ENCODE measurements around the gene KCP. TPM values are rescaled to one million over a fixed set of nuclear protein-coding genes. Genes with fewer than 3 reads are reported as not detected.

Gene KCP
- total and polyA plus RNA-seq, 8 donors = 0.08 to 0.95 (median 0.35) TPM

DNA sequence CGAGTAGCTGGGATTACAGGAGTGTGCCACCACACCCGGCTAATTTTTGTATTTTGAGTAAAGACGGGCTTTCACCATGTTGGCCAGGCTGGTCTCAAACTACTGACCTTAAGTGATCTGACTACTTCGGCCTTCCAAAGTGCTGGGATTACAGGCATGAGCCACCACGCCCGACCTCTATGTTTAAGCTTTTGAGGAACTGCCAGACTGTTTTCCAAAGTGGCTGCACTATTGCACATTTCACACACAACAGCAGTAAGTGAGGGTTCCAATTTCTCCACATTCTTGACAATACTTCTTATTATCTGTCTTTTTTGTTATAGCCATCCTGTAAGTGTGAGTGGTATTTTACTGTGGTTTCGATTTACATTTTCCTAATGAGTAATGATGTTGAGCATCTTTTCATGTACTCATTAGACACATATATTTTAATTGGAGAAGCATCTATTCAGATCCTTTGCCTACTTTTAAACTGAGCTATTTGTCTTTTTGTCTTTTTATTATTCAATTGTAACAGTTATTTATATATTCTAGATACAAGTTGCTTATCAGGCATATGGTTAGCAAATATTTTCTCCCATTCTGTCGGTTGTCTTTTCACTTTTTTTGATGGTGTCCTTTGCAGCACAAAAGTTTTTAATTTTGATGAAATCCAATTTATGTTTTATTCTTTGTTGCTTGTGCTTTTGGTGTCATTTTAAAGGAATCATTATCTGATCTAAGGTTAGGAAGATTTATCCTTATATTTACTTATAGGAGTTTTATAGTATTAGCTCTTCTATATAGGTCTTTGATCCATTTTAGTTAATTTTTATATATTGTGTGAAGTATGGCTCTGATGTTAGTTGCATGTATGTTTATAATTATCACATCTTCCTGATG, 14.4 kb upstream of the KCP start:
- Histone ChIP-seq H3K9me3 (no peaks in the 10 kb centered on the region), H3K36me3 (no peaks in the 10 kb centered on the region), H3K27ac (no peak overlapping the region), H3K4me1 (no peaks in the 10 kb centered on the region), H3K27me3 (no peaks in the 10 kb centered on the region), H3K4me3 (no peak overlapping the region)
- TF ChIP-seq, protein P1, sequence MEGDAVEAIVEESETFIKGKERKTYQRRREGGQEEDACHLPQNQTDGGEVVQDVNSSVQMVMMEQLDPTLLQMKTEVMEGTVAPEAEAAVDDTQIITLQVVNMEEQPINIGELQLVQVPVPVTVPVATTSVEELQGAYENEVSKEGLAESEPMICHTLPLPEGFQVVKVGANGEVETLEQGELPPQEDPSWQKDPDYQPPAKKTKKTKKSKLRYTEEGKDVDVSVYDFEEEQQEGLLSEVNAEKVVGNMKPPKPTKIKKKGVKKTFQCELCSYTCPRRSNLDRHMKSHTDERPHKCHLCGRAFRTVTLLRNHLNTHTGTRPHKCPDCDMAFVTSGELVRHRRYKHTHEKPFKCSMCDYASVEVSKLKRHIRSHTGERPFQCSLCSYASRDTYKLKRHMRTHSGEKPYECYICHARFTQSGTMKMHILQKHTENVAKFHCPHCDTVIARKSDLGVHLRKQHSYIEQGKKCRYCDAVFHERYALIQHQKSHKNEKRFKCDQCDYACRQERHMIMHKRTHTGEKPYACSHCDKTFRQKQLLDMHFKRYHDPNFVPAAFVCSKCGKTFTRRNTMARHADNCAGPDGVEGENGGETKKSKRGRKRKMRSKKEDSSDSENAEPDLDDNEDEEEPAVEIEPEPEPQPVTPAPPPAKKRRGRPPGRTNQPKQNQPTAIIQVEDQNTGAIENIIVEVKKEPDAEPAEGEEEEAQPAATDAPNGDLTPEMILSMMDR (IDR thresholded peaks at IDR 0.05) = no peak
- FAIRE-seq (no peak), ATAC-seq (no peak), DNase-seq (no peak)
- WGBS, 2 donors = 69 to 73% methylated on average over 8 of the region's 8 CpGs
- intact Hi-C loops (cut with DNase I) = no loop called here

DNA sequence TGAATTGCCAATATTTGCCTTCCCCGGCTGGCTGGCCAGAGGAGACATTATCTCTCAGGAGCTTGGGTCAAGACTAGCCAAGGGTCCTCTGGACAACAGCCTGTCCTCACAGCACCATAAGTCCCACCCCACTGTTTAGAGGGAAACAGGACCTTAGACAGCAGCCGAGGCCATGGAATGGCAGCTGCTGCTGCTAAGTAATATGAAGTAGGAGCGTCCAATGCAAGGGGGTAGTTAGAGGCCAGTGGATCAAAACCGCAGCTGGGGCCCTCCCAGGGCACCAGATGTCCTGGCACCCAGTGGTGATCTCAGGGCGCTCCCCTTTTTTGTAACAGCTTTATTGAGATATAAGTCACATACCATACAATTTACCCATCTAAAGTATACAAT, 12.9 kb upstream of the KCP start:
- ATAC-seq (no peak), FAIRE-seq (no peak), DNase-seq (no peak)
- Histone ChIP-seq H3K9me3 (no peaks in the 10 kb centered on the region), H3K27me3 (no peaks in the 10 kb centered on the region), H3K36me3 (no peaks in the 10 kb centered on the region), H3K27ac (no peak overlapping the region), H3K4me3 (no peak overlapping the region), H3K4me1 (no peaks in the 10 kb centered on the region)
- intact Hi-C loops (cut with DNase I) = no loop called here
- 76 to 83% methylated on average over 5 of the region's 5 CpGs for WGBS, 2 donors
- TF ChIP-seq, protein P1 (IDR thresholded peaks at IDR 0.05) = no peak

DNA sequence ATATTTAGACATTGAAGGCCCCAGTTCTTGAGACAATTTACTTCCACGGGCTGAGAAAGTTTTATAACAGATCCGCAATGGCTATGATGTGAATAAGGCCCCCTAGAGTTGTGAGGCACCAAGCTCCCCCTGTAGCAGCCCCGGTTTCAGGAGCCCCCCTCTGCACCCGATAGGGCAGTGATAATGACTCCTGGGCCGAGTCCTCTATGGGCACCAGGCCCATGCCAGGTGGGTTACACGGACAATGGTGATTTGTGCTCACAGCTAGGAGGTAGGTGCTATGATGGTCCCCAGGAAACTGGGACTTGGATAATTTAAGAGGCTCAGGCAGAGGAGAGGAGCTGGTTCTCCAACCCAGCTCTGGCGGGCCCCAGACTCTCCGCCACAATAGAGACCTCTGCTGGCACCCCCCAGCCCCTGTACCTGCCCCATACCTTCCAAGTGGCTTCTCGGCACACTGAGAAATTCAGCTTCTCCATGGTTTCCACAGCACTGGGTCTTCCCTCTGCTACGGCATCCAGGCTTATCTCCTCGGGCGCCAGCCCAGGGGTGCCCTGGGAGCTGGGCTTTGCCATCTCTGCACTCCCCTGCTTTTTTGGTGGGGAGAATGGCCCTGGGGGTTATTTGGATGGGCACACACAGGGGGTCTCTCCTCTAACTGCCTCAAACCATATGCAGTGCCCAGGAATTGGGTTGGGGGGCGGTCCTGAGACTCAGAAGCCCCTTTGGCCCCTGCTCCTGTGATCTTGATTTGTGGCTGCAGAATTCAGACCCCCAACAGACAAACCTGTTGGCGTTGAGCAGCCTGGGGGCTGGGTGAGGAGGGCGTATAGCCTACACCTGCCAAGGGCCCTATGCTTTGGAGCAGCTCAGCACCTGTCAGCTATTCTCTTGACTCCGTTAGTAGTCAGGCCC, 12.2 kb upstream of the KCP start:
- TF ChIP-seq, protein P1 (IDR thresholded peaks at IDR 0.05) = no peak

DNA sequence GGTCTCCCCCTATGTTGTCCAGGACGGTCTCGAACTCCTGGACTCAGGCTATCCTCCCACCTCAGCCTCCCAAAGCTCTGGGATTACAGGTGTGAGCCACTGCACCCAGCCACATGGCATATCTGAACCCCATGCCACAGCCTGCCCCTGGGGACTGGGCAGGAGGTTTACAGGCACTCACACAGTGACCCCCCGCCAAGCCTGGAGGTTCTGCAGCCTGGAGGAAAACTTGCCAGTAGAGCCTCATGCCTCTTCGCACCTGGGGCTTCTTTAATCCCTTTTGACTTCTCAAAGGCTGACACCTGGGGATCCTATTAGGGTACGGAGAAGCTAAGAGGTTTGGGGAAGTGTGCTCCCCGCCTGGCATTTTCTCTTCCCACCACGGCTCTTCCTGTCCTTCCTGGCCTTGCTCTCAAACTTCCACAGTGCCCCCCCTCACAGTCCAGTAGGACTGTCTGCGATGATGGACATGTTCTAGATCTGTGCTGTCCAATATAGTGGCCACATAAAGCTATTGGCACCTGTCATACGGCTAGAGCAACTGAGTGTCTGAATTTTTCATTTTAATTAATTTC, 11.4 kb upstream of the KCP start:
- H3K27ac ChIP-seq = no peak overlapping the region
- no peak overlapping the region for H3K4me3 ChIP-seq
- H3K36me3 ChIP-seq = no peaks in the 10 kb centered on the region
- TF ChIP-seq, protein P1 (IDR thresholded peaks at IDR 0.05) = no peak
- no peaks in the 10 kb centered on the region for H3K4me1 ChIP-seq
- no peaks in the 10 kb centered on the region for H3K9me3 ChIP-seq
- no peaks in the 10 kb centered on the region for H3K27me3 ChIP-seq
- WGBS, 2 donors = 76 to 78% methylated on average over 9 of the region's 9 CpGs
- DNase-seq (peak in 1 of 6 donors; percentile 9), ATAC-seq (no peak), FAIRE-seq (no peak)
- intact Hi-C loops (cut with DNase I) = no loop called here

More for the DNA sequence above, 12.2 kb upstream of the KCP start:
- intact Hi-C loops (cut with DNase I) = no loop called here
- FAIRE-seq (no peak), ATAC-seq (no peak), DNase-seq (peak in 1 of 6 donors; percentile 8)
- WGBS, 2 donors = 71 to 75% methylated on average over 16 of the region's 16 CpGs
- Histone ChIP-seq H3K9me3 (no peaks in the 10 kb centered on the region), H3K27me3 (no peaks in the 10 kb centered on the region), H3K4me3 (no peak overlapping the region), H3K36me3 (no peaks in the 10 kb centered on the region), H3K27ac (no peak overlapping the region), H3K4me1 (no peaks in the 10 kb centered on the region)

All from pancreas (tissue), 10 donors.